Tibial nerve (tissue), 4 donors: ENCODE measurements around the gene DENND5B.

Source experiments
- CTCF ChIP-seq, 5 experiments: fragments of 200-600 bp in 3 of 5; fragments of 450-650 bp in 2 of 5; sonication (generic) in 3 of 5; IDR thresholded peaks; one replicate each; pipeline ENCODE4 v1.5.1; 2016 to 2019; ENCODE audit warnings: antibody characterized with exemption in 5 of 5, mild to moderate bottlenecking in 3 of 5, moderate library complexity in 2 of 5
- EP300 ChIP-seq, 2 donors: sonication (generic); formaldehyde crosslinking; IDR thresholded peaks; one replicate each; pipeline ENCODE4 v1.6.1; 2017; ENCODE audit warnings: antibody characterized with exemption in 2 of 2, mild to moderate bottlenecking in 1 of 2
- POLR2A ChIP-seq, 2 donors: fragments of 450-650 bp; IDR thresholded peaks; one replicate each; pipeline ENCODE4 v1.6.1; 2017; ENCODE audit warnings: antibody characterized with exemption in 2 of 2, mild to moderate bottlenecking in 2 of 2, moderate library complexity in 2 of 2

- TF ChIP-seq CTCF (IDR thresholded peaks at IDR 0.05) (no peak), EP300 (IDR thresholded peaks at IDR 0.05) (no peak), POLR2A (IDR thresholded peaks at IDR 0.05) (no peak)
These were observed 228.7 kb downstream of the DENND5B start for GRCh38 chr12:31362115-31362758.
